ENCODE results near the gene NDE1. TPM values are rescaled to one million over a fixed set of nuclear protein-coding genes. Genes with fewer than 3 reads are reported as not detected.

NDE1 gene
- polyA plus RNA-seq, 1 donor (not counting 4 experiments of a cell fraction or from before 2014, with no cell fraction given) = 37.8 TPM

GRCh38 chr16:15616012-15616411, 34.0 kb upstream of the NDE1 start:
- H3K9ac ChIP-seq (ENCODE audit: control insufficient read depth, extremely low read depth, insufficient read depth, low read length) = no peak overlapping the region

GRCh38 chr16:15616475-15617165, 33.4 kb upstream of the NDE1 start:
- H3K79me2 ChIP-seq (ENCODE audit: control insufficient read depth, insufficient read depth, low read length) = no peaks in the 10 kb centered on the region
- FAIRE-seq (no peak), DNase-seq (ENCODE audit: low read depth, low spot score) (no peak)
- no peak overlapping the region for H3K4me3 ChIP-seq (ENCODE audit: control insufficient read depth in 2 of 3, extremely low read depth in 1 of 3, insufficient read depth in 2 of 3, low read depth in 1 of 3, low read length in 3 of 3)
- dilution Hi-C loops (cut with MboI; ENCODE audit: extremely low pct_ligation_motif_present, low sequenced_read_pairs) = no loop called here
- H3K9me3 ChIP-seq (ENCODE audit: control insufficient read depth, low read depth, low read length) = no peaks in the 10 kb centered on the region
- no peaks in the 10 kb centered on the region for H3K9me1 ChIP-seq (ENCODE audit: control insufficient read depth, extremely low read depth, insufficient read depth, low read length)
- H3K27me3 ChIP-seq (ENCODE audit: control insufficient read depth, extremely low read depth, insufficient read depth, low read length) = no peaks in the 10 kb centered on the region
- no peak overlapping the region for H3K9ac ChIP-seq (ENCODE audit: control insufficient read depth, extremely low read depth, insufficient read depth, low read length)
- TF ChIP-seq CTCF (optimal IDR thresholded peaks at IDR 0.05 in 1 of 3, IDR thresholded peaks at IDR 0.05 in 1 of 3, conservative IDR thresholded peaks at IDR 0.05 in 1 of 3; ENCODE audit: extremely low read depth in 1 of 3, insufficient read depth in 2 of 3, low read length in 3 of 3) (no peak), EZH2 (IDR thresholded peaks at IDR 0.05; ENCODE audit: low read length) (no peak)
- H4K20me1 ChIP-seq (ENCODE audit: control insufficient read depth, extremely low read depth, insufficient read depth, low read length) = no peaks in the 10 kb centered on the region
- no peak overlapping the region for H3K4me2 ChIP-seq (ENCODE audit: control insufficient read depth, extremely low read depth, insufficient read depth, low read depth, low read length)
- H2AFZ ChIP-seq (ENCODE audit: control insufficient read depth, low read length) = no peak overlapping the region
- peaks cover 7% of the 10 kb centered on the region for H3K4me1 ChIP-seq (ENCODE audit: control insufficient read depth, extremely low read depth, insufficient read depth, low read length)
- no peak overlapping the region for H3K27ac ChIP-seq (ENCODE audit: control insufficient read depth, insufficient read depth, low read length)
- H3K36me3 ChIP-seq (ENCODE audit: control insufficient read depth in 2 of 2, extremely low read depth in 1 of 2, insufficient read depth in 2 of 2, low read length in 2 of 2) = peaks cover 25 to 31% of the 10 kb centered on the region in 2 experiments

More at GRCh38 chr16:15616012-15616411, 34.0 kb upstream of the NDE1 start:
- H3K9me3 ChIP-seq (ENCODE audit: control insufficient read depth, low read depth, low read length) = no peaks in the 10 kb centered on the region
- no peaks in the 10 kb centered on the region for H3K79me2 ChIP-seq (ENCODE audit: control insufficient read depth, insufficient read depth, low read length)
- no peaks in the 10 kb centered on the region for H3K9me1 ChIP-seq (ENCODE audit: control insufficient read depth, extremely low read depth, insufficient read depth, low read length)
- H4K20me1 ChIP-seq (ENCODE audit: control insufficient read depth, extremely low read depth, insufficient read depth, low read length) = no peaks in the 10 kb centered on the region
- dilution Hi-C loops (cut with MboI; ENCODE audit: extremely low pct_ligation_motif_present, low sequenced_read_pairs) = no loop called here
- H3K4me2 ChIP-seq (ENCODE audit: control insufficient read depth, extremely low read depth, insufficient read depth, low read depth, low read length) = no peak overlapping the region
- H3K27ac ChIP-seq (ENCODE audit: control insufficient read depth, insufficient read depth, low read length) = no peak overlapping the region
- H3K36me3 ChIP-seq (ENCODE audit: control insufficient read depth in 2 of 2, extremely low read depth in 1 of 2, insufficient read depth in 2 of 2, low read length in 2 of 2) = peaks cover 25 to 30% of the 10 kb centered on the region in 2 experiments
- FAIRE-seq (no peak), DNase-seq (ENCODE audit: low read depth, low spot score) (no peak)
- H2AFZ ChIP-seq (ENCODE audit: control insufficient read depth, low read length) = no peak overlapping the region
- H3K4me3 ChIP-seq (ENCODE audit: control insufficient read depth in 2 of 3, extremely low read depth in 1 of 3, insufficient read depth in 2 of 3, low read depth in 1 of 3, low read length in 3 of 3) = no peak overlapping the region
- H3K27me3 ChIP-seq (ENCODE audit: control insufficient read depth, extremely low read depth, insufficient read depth, low read length) = no peaks in the 10 kb centered on the region
- TF ChIP-seq EZH2 (IDR thresholded peaks at IDR 0.05; ENCODE audit: low read length) (no peak), CTCF (optimal IDR thresholded peaks at IDR 0.05 in 1 of 3, IDR thresholded peaks at IDR 0.05 in 1 of 3, conservative IDR thresholded peaks at IDR 0.05 in 1 of 3; ENCODE audit: extremely low read depth in 1 of 3, insufficient read depth in 2 of 3, low read length in 3 of 3) (no peak)
- peaks cover 7% of the 10 kb centered on the region for H3K4me1 ChIP-seq (ENCODE audit: control insufficient read depth, extremely low read depth, insufficient read depth, low read length)

Data from keratinocyte (primary cell).